HuH-7 (cell line): ENCODE measurements around the gene ST3GAL4.
"Not testable (repeated sequence)": the region's sequence is repeated elsewhere in the genome, so short reads cannot be mapped to it uniquely, and the experiment has no call there.

Experiments
- DNase-seq: peaks from one replicate; pipeline ENCODE4 v3.0.0; 2011; ENCODE audit warnings: low spot score

The ST3GAL4 gene

GRCh38 chr11:126346946-126347345 lies 8.5 kb upstream of the ST3GAL4 start:
- DNase-seq, result not testable (repeated sequence)

- DNase-seq, result no peak
Measured at GRCh38 chr11:126347751-126348668, 7.5 kb upstream of the ST3GAL4 start.

- DNase-seq, result no peak
Measured at GRCh38 chr11:126348806-126349582, 6.5 kb upstream of the ST3GAL4 start.

- DNase-seq, result no peak
Measured at GRCh38 chr11:126350836-126351235, 4.7 kb upstream of the ST3GAL4 start.

GRCh38 chr11:126352163-126352562 lies 3.3 kb upstream of the ST3GAL4 start:
- no peak for DNase-seq

GRCh38 chr11:126352934-126353801 lies 2.3 kb upstream of the ST3GAL4 start:
- no peak for DNase-seq

GRCh38 chr11:126354631-126355323 lies 709 bp upstream of the ST3GAL4 start:
- no peak for DNase-seq

- peak; percentile 52 for DNase-seq
Measured at GRCh38 chr11:126355926-126356897, 726 bp downstream of the ST3GAL4 start.

- no peak for DNase-seq
Measured at GRCh38 chr11:126357055-126357962, 1.8 kb downstream of the ST3GAL4 start.

GRCh38 chr11:126357969-126358762 lies 2.7 kb downstream of the ST3GAL4 start:
- DNase-seq, result no peak

- no peak for DNase-seq
Measured at GRCh38 chr11:126358763-126359160, 3.3 kb downstream of the ST3GAL4 start.

- DNase-seq, result no peak
Measured at GRCh38 chr11:126359431-126360048, 4.1 kb downstream of the ST3GAL4 start.

GRCh38 chr11:126360049-126360446 lies 4.6 kb downstream of the ST3GAL4 start:
- no peak for DNase-seq

GRCh38 chr11:126361400-126361799 lies 5.9 kb downstream of the ST3GAL4 start:
- DNase-seq, result no peak

- DNase-seq, result no peak
Measured at GRCh38 chr11:126362879-126363655, 7.6 kb downstream of the ST3GAL4 start.

GRCh38 chr11:126363706-126364248 lies 8.3 kb downstream of the ST3GAL4 start:
- no peak for DNase-seq

GRCh38 chr11:126364735-126365134 lies 9.2 kb downstream of the ST3GAL4 start:
- DNase-seq, result not testable (repeated sequence)
